Stimulated activated CD4-positive, alpha-beta T cell treated with anti-CD3 and anti-CD28 coated beads, TNF-alpha, amount 100 ng/mL, for 1 hour (primary cell): ENCODE results near the gene PTPRN2.
"Not testable (repeated sequence)": the region's sequence is repeated elsewhere in the genome, so short reads cannot be mapped to it uniquely, and the experiment has no call there.

ENCODE experiments used
- DNase-seq, 3 donors: peaks; one replicate each; pipeline ENCODE4 v3.0.0-alpha.2; 2020; ENCODE audit warnings: low read depth in 3 of 3, low spot score in 1 of 3

PTPRN2 gene

DNA sequence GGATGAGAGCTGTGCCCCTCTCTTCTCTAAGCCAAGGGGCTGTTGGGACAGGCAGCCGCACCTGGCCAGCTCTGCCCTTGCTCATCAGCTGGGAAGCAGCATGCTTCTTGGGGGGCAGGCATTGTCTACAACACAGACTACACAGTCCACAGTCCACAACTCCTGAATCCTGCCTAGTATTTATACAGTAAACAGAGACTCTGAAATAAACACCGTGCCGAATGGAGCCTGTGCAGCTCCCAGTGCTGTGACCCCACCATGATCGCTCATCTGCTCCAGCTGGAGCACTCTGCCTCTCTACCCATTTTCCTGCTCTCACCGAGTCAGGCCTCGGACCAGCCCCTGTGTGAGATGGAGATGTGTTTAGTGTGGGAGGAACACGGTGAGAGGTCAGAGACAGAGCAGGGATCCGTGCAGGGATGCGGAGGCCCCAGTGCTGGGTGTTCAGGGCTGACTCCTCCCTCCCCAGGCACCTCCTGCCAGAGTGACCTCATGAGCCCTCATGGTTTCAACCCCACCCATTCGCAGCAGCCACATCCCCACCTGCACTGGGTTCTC is 642.8 kb downstream of the PTPRN2 start:
- no peak for DNase-seq

GRCh38 chr7:157944051-157944450 is 643.6 kb downstream of the PTPRN2 start:
- DNase-seq: no peak

- no peak for DNase-seq
Observed at GRCh38 chr7:157943561-157943960, 644.1 kb downstream of the PTPRN2 start.

GRCh38 chr7:157941210-157941609 is 646.4 kb downstream of the PTPRN2 start:
- no peak for DNase-seq

DNA sequence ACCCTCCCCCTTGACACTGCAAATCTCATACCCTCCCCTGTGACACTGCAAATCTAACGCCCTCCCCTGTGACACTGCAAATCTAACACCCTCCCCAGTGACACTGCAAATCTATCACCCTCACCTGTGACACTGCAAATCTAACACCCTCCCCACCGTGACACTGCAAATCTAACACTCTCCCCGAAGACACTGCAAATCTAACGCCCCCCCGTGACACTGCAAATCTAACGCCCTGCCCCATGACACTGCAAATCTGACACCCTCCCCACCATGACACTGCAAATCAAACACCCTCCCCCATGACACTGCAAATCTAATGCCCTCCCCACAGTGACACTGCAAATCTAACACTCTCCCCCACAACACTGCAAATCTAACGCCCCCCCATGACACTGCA is 647.1 kb downstream of the PTPRN2 start:
- no peak for DNase-seq

GRCh38 chr7:157938211-157938610 is 649.4 kb downstream of the PTPRN2 start:
- no peak for DNase-seq

GRCh38 chr7:157937406-157937805 is 650.2 kb downstream of the PTPRN2 start:
- DNase-seq: no peak

GRCh38 chr7:157936976-157937375 is 650.6 kb downstream of the PTPRN2 start:
- no peak for DNase-seq

DNA sequence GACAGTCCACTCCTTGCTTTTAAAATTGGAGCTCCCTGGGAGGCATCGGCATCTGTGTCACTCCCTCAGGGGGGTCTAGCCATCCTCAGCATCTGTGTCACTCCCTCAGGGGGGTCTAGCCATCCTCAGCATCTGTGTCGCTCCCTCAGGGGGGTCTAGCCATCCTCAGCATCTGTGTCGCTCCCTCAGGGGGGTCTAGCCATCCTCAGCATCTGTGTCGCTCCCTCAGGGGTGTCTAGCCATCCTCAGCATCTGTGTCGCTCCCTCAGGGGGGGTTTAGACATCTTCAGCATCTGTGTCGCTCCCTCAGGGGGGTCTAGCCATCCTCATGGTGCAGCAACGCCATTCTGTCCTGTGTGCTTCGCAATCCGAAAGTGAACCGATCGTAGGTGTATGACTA is 651.9 kb downstream of the PTPRN2 start:
- DNase-seq: not testable (repeated sequence)

DNA sequence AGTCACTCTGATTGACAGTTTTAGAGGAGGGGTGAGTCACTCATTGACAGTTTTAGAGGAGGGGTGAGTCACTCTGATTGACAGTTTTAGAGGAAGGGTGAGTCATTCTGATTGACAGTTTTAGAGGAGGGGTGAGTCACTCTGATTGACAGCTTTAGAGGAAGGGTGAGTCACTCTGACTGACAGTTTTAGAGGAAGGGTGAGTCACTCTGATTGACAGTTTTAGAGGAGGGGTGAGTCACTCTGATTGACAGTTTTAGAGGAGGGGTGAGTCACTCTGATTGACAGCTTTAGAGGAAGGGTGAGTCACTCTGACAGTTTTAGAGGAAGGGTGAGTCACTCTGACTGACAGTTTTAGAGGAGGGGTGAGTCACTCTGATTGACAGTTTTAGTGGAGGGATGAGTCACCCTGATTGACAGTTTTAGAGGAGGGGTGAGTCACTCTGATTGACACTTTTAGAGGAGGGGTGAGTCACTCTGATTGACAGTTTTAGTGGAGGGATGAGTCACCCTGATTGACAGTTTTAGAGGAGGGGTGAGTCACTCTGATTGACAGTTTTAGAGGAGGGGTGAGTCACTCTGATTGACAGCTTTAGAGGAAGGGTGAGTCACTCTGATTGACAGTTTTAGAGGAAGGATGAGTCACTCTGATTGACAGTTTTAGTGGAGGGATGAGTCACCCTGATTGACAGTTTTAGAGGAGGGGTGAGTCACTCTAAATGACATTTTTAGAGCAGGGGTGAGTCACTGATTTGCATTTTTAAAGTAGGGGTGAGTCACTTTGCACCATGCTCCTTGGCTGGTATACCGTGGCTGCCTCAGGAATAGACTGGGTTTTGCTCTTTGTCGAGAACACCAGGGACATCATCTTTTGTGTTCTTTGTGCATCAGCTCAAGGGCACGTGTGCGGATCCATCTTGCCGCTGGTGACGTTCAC is 654.1 kb downstream of the PTPRN2 start:
- not testable (repeated sequence) for DNase-seq

DNA sequence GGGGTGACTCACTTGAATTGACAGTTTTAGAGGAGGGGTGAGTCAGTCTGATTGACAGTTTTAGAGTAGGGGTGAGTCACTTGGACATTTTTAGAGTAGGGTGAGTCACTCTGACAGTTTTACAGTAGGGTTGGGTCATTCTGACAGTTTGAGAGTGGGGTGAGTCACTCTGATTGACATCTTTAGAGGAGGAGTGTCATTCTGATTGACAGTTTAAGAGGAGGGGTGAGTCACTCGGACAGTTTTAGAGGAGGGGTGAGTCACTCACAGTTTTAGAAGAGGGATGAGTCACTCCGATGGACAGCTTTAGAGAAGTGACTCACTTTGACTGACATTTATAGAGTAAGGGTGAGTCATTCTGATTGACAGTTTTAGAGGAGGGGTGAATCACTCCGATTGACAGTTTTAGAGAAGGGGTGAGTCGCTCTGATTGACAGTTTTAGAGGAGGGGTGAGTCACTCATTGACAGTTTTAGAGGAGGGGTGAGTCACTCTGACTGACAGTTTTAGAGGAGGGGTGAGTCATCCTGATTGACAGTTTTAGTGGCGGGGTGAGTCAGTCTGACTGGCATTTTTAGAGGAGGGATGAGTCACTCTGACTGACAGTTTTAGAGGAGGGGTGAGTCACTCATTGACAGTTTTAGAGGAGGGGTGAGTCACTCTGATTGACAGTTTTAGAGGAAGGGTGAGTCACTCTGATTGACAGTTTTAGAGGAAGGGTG is 655.0 kb downstream of the PTPRN2 start:
- DNase-seq: no peak

GRCh38 chr7:157930926-157931466 is 656.6 kb downstream of the PTPRN2 start:
- DNase-seq: no peak

- no peak for DNase-seq
Observed at GRCh38 chr7:157930441-157930840, 657.2 kb downstream of the PTPRN2 start.

DNA sequence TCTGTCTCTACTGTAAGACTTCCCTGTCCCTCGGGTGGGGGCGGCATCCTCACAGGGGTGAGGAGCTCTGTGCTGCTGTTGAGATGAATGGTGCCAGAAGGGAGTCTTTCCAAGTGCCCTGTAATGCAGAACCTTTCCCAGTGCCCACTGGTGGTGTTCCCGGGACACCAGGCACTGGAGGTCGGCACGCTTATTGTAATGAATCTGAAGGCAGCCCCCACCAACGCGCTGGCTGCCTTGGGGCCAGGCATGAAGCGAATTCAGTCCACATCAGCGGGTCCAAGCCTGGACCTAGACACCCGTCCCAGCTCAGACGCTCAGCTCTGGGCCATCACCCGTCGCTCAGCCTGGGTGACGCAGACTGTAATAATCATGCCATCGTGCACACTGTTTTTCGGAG is 658.0 kb downstream of the PTPRN2 start:
- no peak for DNase-seq

DNA sequence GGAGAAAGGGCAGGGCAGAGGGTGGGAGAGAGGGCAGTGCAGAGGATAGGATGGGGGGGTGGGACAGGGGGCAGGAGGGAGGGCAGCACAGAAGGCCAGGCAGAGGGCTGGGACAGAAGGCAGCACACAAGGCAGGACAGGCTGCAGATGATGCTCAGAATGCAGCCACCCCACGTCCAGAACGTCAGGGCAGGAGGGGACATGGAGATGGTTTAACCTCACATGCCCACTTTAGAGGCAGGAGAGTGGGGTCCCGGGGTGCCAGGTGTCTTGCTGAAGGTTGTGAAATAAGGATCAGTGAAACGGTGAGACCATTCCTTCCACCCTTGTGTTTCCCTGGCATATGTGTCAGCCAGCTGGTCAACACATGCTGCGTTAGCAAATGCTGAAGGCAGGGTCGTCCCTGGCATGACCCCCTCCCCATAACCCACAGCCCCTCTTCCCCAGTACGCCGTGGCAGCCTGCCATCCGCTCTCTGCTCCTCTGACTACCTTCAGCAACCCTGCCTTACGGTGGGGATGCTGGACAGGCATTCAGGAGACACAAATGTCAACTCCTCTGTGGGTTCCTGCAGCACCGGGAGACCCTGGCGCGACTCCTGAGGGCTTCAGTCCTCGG is 658.7 kb downstream of the PTPRN2 start:
- DNase-seq: no peak

DNA sequence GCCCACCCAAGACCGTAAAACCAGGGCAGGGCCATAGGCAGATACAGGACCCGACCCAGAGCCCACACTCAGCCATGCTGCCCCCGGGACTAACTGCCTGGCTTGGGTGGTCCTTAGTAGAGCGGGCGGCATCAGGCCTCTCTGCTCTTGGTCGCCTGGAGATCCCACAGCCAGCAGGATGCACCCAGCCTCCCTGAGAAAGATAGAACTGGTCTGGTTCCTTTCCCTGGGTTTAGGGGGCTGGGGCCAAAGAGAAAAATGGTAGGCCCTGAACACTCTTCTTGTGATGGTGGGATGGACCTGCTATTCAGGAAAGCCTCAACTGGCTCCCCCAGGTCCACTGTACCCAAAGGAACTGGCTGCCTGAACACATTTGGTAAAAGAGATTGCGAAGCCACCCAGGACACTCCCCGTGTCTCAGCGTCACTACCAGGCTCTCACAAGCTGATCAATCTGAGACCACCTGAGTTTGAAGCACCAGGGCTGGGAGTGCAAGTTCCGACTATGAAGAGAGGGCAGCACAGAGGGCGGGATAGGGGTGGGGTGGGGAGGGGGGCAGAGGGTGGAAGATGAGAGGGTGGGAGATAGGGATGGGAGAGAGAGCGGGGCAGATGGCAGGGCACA is 659.3 kb downstream of the PTPRN2 start:
- no peak for DNase-seq

- no peak for DNase-seq
Observed at GRCh38 chr7:157927313-157927925, 660.2 kb downstream of the PTPRN2 start.

GRCh38 chr7:157926521-157927150 is 661.0 kb downstream of the PTPRN2 start:
- DNase-seq: no peak

GRCh38 chr7:157926107-157926506 is 661.5 kb downstream of the PTPRN2 start:
- no peak for DNase-seq

GRCh38 chr7:157925383-157925875 is 662.2 kb downstream of the PTPRN2 start:
- no peak for DNase-seq
